Mucosa of rectum (tissue), 2 donors: ENCODE data around the gene TTC23L.

ENCODE experiments used
- H3K27ac ChIP-seq, 2 donors: one replicate each; pipeline ENCODE4 v1.7.0; 2013; ENCODE audit warnings: inconsistent platforms in 2 of 2, low read depth in 2 of 2, low read length in 2 of 2
- H3K27me3 ChIP-seq, 2 donors: one replicate each; pipeline ENCODE4 v1.7.0; 2013; ENCODE audit warnings: low read length in 2 of 2; ENCODE audit not compliant: control insufficient read depth in 2 of 2, insufficient read depth in 2 of 2
- H3K36me3 ChIP-seq, 2 donors: one replicate each; pipeline ENCODE4 v1.7.0; 2013; ENCODE audit warnings: low read length in 2 of 2; ENCODE audit not compliant: control insufficient read depth in 2 of 2, insufficient read depth in 2 of 2
- H3K4me1 ChIP-seq, 2 donors: one replicate each; pipeline ENCODE4 v1.7.0; 2013; ENCODE audit warnings: low read length in 2 of 2, mild to moderate bottlenecking in 1 of 2; ENCODE audit not compliant: control insufficient read depth in 2 of 2, insufficient read depth in 2 of 2
- H3K4me3 ChIP-seq, 2 donors: one replicate each; pipeline ENCODE4 v1.7.0; 2013; ENCODE audit warnings: low read length in 2 of 2
- H3K9ac ChIP-seq, 2 donors: one replicate each; pipeline ENCODE4 v1.7.0; 2013; ENCODE audit warnings: low read length in 2 of 2, low read depth in 1 of 2, mild to moderate bottlenecking in 1 of 2
- H3K9me3 ChIP-seq, 2 donors: one replicate each; pipeline ENCODE4 v1.7.0; 2013; ENCODE audit warnings: low read length in 2 of 2; ENCODE audit not compliant: control insufficient read depth in 2 of 2
- donor health status: healthy.
- donor health status: Normal muscosa, but diverticular disease.

TTC23L gene

DNA sequence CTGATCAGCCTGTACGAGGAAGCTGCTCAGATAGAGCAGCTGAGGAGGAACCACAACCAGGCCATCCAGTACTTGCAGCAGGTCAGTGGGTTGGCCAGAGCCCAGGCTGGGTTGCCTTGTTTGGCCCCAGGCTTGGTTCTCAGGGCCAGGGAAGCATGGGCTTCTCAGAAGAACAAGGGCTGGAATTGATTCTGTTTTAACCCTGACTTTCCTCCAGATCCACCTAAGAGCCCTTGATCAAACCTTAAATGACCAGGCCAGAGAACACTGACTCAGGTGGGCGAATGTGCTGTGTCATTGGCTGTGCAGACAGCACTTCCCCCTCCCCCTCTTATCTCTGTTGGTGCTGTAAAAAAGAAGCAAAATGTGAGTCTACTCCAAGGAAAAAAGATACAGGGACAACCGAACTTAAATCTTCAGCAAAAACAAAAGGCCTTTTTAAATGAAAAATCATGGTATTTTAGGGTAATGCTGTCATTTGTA lies 28.1 kb downstream of the TTC23L start:
- H3K9me3 ChIP-seq: no peaks in the 10 kb centered on the region
- no peak overlapping the region for H3K27ac ChIP-seq
- H3K9ac ChIP-seq: no peak overlapping the region
- no peaks in the 10 kb centered on the region for H3K36me3 ChIP-seq
- H3K4me1 ChIP-seq: no peaks in the 10 kb centered on the region
- H3K27me3 ChIP-seq: no peaks in the 10 kb centered on the region
- H3K4me3 ChIP-seq: no peak overlapping the region

DNA sequence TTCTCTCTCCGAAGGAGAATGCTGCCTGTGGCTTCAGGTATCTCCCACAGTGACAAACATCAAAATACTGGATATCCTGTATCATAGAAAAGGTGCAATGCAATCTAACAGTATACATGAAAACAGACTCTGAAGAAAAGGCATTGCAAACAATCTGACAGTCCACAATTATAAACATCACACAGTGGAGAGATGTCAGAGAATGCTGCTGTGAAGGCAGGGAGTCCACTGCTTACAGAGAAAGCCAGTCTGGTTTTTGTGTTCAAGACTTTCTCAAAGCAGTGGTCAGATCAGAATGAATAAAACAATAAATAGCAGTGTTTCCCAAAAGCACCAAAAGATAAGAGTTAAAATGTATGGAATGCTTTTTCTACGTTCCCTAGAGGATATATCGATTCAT lies 28.7 kb downstream of the TTC23L start:
- no peak overlapping the region for H3K4me3 ChIP-seq
- H3K9me3 ChIP-seq: no peaks in the 10 kb centered on the region
- H3K27me3 ChIP-seq: no peaks in the 10 kb centered on the region
- no peak overlapping the region for H3K9ac ChIP-seq
- no peaks in the 10 kb centered on the region for H3K4me1 ChIP-seq
- H3K36me3 ChIP-seq: no peaks in the 10 kb centered on the region
- no peak overlapping the region for H3K27ac ChIP-seq

DNA sequence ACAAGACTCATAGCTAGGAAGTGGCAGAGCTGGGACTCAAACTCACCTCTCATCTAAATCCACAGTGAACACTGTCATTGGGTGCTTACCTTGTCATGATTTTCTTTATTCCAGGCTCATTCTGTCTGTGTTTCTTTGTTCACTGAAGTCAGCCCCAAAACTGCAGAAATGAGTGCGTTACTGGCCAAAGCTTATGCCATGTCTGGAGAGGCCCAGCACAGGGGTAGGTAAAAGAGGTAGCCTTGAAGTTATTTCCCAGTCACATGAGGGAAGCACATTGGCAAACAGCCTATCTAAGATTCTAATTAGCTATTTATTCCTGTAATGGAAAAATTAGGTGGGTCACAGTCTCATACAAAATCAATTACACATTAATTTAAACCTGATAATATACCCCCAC lies 29.8 kb downstream of the TTC23L start:
- no peaks in the 10 kb centered on the region for H3K4me1 ChIP-seq
- H3K27me3 ChIP-seq: no peaks in the 10 kb centered on the region
- no peaks in the 10 kb centered on the region for H3K36me3 ChIP-seq
- no peaks in the 10 kb centered on the region for H3K9me3 ChIP-seq
- H3K9ac ChIP-seq: no peak overlapping the region
- H3K4me3 ChIP-seq: no peak overlapping the region
- no peak overlapping the region for H3K27ac ChIP-seq

- no peaks in the 10 kb centered on the region for H3K36me3 ChIP-seq
- H3K27ac ChIP-seq: no peak overlapping the region
- no peak overlapping the region for H3K4me3 ChIP-seq
- no peaks in the 10 kb centered on the region for H3K9me3 ChIP-seq
- no peaks in the 10 kb centered on the region for H3K4me1 ChIP-seq
- H3K27me3 ChIP-seq: no peaks in the 10 kb centered on the region
- no peak overlapping the region for H3K9ac ChIP-seq
Observed at GRCh38 chr5:34869256-34869655, 30.3 kb downstream of the TTC23L start.

- Histone ChIP-seq H3K36me3 (no peaks in the 10 kb centered on the region), H3K4me1 (no peaks in the 10 kb centered on the region), H3K27me3 (no peaks in the 10 kb centered on the region), H3K27ac (no peak overlapping the region), H3K4me3 (no peak overlapping the region), H3K9me3 (no peaks in the 10 kb centered on the region), H3K9ac (no peak overlapping the region)
Observed at GRCh38 chr5:34870382-34870781, 31.4 kb downstream of the TTC23L start.

- H3K4me1 ChIP-seq: no peaks in the 10 kb centered on the region
- H3K27ac ChIP-seq: no peak overlapping the region
- no peak overlapping the region for H3K4me3 ChIP-seq
- H3K36me3 ChIP-seq: no peaks in the 10 kb centered on the region
- no peaks in the 10 kb centered on the region for H3K27me3 ChIP-seq
- no peaks in the 10 kb centered on the region for H3K9me3 ChIP-seq
- H3K9ac ChIP-seq: no peak overlapping the region
Observed at GRCh38 chr5:34876275-34876674, 37.3 kb downstream of the TTC23L start.

- H3K27me3 ChIP-seq: no peaks in the 10 kb centered on the region
- H3K9ac ChIP-seq: no peak overlapping the region
- no peak overlapping the region for H3K27ac ChIP-seq
- no peak overlapping the region for H3K4me3 ChIP-seq
- no peaks in the 10 kb centered on the region for H3K4me1 ChIP-seq
- no peaks in the 10 kb centered on the region for H3K36me3 ChIP-seq
- H3K9me3 ChIP-seq: no peaks in the 10 kb centered on the region
Observed at GRCh38 chr5:34881246-34881645, 42.3 kb downstream of the TTC23L start.

- Histone ChIP-seq H3K27me3 (no peaks in the 10 kb centered on the region), H3K9me3 (no peaks in the 10 kb centered on the region), H3K4me3 (no peak overlapping the region), H3K4me1 (no peaks in the 10 kb centered on the region), H3K27ac (no peak overlapping the region), H3K9ac (no peak overlapping the region), H3K36me3 (no peaks in the 10 kb centered on the region)
Observed at GRCh38 chr5:34886392-34887119, 47.6 kb downstream of the TTC23L start.

DNA sequence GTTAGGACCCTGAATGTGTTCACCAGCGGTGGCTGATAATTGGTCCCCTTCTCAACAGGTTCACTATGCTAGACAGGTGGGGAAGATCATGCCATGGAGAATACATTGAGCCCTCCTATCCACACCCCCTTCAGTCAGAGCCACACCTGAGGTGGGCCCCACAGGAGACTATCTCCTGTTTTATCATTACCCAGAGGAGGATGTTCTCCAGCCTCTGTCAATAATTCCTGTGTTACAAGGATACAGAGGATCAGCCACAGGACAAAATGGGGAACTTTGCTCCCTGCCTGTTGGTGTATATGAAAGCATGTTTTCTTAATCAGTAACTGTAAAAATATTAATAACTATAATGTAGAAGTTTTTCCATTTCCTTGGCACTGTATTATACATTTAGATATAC lies 50.4 kb downstream of the TTC23L start:
- Histone ChIP-seq H3K27ac (no peak overlapping the region), H3K4me3 (no peak overlapping the region), H3K4me1 (no peaks in the 10 kb centered on the region), H3K36me3 (no peaks in the 10 kb centered on the region), H3K9me3 (no peaks in the 10 kb centered on the region), H3K9ac (no peak overlapping the region), H3K27me3 (no peaks in the 10 kb centered on the region)

DNA sequence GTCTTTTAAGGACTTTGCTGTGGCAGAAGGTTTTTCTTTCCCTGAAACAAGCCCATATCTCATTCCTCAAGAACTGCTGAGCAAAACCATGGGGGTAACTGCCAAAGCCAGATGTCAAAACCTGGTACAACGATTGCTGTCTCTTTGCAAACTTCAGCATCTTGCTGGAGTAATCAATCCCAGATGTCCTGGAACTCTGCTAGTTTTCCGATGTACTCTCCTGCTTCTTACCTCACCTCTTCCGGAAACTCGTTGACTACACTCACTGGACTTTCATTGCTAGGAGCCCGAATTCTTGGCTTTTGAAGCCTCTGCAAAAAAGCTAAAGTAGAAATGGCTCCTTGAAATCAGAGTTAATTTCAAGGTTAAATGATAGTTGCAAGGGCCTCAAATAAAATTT lies 53.0 kb downstream of the TTC23L start:
- no peaks in the 10 kb centered on the region for H3K9me3 ChIP-seq
- no peaks in the 10 kb centered on the region for H3K27me3 ChIP-seq
- no peaks in the 10 kb centered on the region for H3K4me1 ChIP-seq
- H3K27ac ChIP-seq: no peak overlapping the region
- no peak overlapping the region for H3K9ac ChIP-seq
- no peaks in the 10 kb centered on the region for H3K36me3 ChIP-seq
- no peak overlapping the region for H3K4me3 ChIP-seq
